SK-N-SH (cell line): ENCODE results near the gene ITPRID1. TPM values are rescaled to one million over a fixed set of nuclear protein-coding genes. Genes with fewer than 3 reads are reported as not detected.

Experiments
- CTCF ChIA-PET: fragments of 300-600, 350-600 bp; formaldehyde crosslinking; extraction: SDS; loops from one replicate; lab custom pipeline; 2021; lab: Yijun Ruan, JAX
- POLR2A ChIA-PET: fragments of 350-600 bp; sonication (Branson Sonifier 250); formaldehyde crosslinking; extraction: SDS; loops from one replicate; lab custom pipeline; 2020; ENCODE audit warnings: antibody characterized with exemption, inconsistent platforms; lab: Yijun Ruan, JAX
- DNase-seq: peaks from one replicate; pipeline ENCODE4 v3.0.0; 2012
- H2AFZ ChIP-seq: fragments of 200-600 bp; sonication (generic); 2 replicates; pipeline ENCODE4 v1.8.1; 2016; ENCODE audit warnings: antibody characterized with exemption, mild to moderate bottlenecking, low read depth
- H3F3A ChIP-seq: fragments of 200-600 bp; sonication (generic); replicated peaks from 2 replicates; pipeline ENCODE3; 2016; ENCODE audit warnings: antibody characterized with exemption, mild to moderate bottlenecking; ENCODE audit not compliant: insufficient read depth
- H3K27ac ChIP-seq, 2 experiments: fragments of 200-500 bp in 1 of 2; fragments of 200-600 bp in 1 of 2; sonication (Bioruptor generic) in 1 of 2; sonication (generic), shearing (Covaris generic) in 1 of 2; 2 replicates each; pipeline versions ENCODE4 v1.5.1 to v1.6.1; 2014 to 2016; ENCODE audit warnings: low read depth in 2 of 2, inconsistent platforms in 1 of 2, low read length in 1 of 2, mild to moderate bottlenecking in 1 of 2, mixed read lengths in 1 of 2
- H3K27me3 ChIP-seq: fragments of 200-600 bp; sonication (generic), shearing (Covaris generic); 2 replicates; pipeline ENCODE4 v1.6.1; 2016; ENCODE audit warnings: mixed run types; ENCODE audit not compliant: insufficient read depth
- H3K36me3 ChIP-seq, 2 experiments: fragments of 200-500 bp in 1 of 2; fragments of 200-600 bp in 1 of 2; sonication (Bioruptor generic) in 1 of 2; sonication (generic) in 1 of 2; replicated peaks in 1 of 2; 2 replicates each; pipeline versions ENCODE3 to v1.5.1; 2014 to 2016; ENCODE audit warnings: low read length in 1 of 2, mild to moderate bottlenecking in 1 of 2; ENCODE audit not compliant: insufficient read depth in 2 of 2, control insufficient read depth in 1 of 2
- H3K4me1 ChIP-seq, 2 experiments: fragments of 200-500 bp in 1 of 2; fragments of 200-600 bp in 1 of 2; sonication (Bioruptor generic) in 1 of 2; sonication (generic), shearing (Covaris generic) in 1 of 2; 2 replicates each; pipeline versions ENCODE4 v1.5.1 to v1.6.1; 2014 to 2016; ENCODE audit warnings: low read depth in 1 of 2, low read length in 1 of 2, mixed run types in 1 of 2; ENCODE audit not compliant: insufficient read depth in 2 of 2, control insufficient read depth in 1 of 2
- H3K4me2 ChIP-seq: fragments of 200-600 bp; sonication (generic), shearing (Covaris generic); 2 replicates; pipeline ENCODE4 v1.6.1; 2017; ENCODE audit warnings: mixed run types
- H3K4me3 ChIP-seq, 2 experiments: fragments of 200-500 bp in 1 of 2; fragments of 200-600 bp in 1 of 2; sonication (Bioruptor generic) in 1 of 2; sonication (generic), shearing (Covaris generic) in 1 of 2; 2 replicates each; pipeline versions ENCODE4 v1.5.1 to v1.8.1; 2014 to 2016; ENCODE audit warnings: low read depth in 2 of 2, inconsistent platforms in 1 of 2, low read length in 1 of 2, mild to moderate bottlenecking in 1 of 2, mixed read lengths in 1 of 2, moderate library complexity in 1 of 2
- H3K79me2 ChIP-seq: fragments of 200-600 bp; sonication (generic); 2 replicates; pipeline ENCODE4 v1.8.1; 2017; ENCODE audit warnings: mild to moderate bottlenecking; ENCODE audit not compliant: insufficient read depth
- H3K9ac ChIP-seq: fragments of 200-600 bp; sonication (generic); 2 replicates; pipeline ENCODE4 v1.6.1; 2017; ENCODE audit warnings: mixed run types
- H3K9me2 ChIP-seq: fragments of 200-600 bp; sonication (generic); 2 replicates; pipeline ENCODE4 v1.6.1; 2017; ENCODE audit warnings: mixed run types
- H3K9me3 ChIP-seq: fragments of 200-600 bp; sonication (generic); 2 replicates; pipeline ENCODE4 v1.6.1; 2017; ENCODE audit warnings: mixed run types, mild to moderate bottlenecking, moderate library complexity
- H4K20me1 ChIP-seq: fragments of 200-600 bp; sonication (generic); 2 replicates; pipeline ENCODE4 v1.6.1; 2017; ENCODE audit warnings: mild to moderate bottlenecking, mixed run types; ENCODE audit not compliant: insufficient read depth
- CTCF ChIP-seq: fragments of 200-600 bp; sonication (generic); IDR thresholded peaks from 2 replicates; pipeline ENCODE4 v1.6.1; 2017; ENCODE audit warnings: antibody characterized with exemption, mild to moderate bottlenecking, moderate library complexity
- ELF1 ChIP-seq: IDR thresholded peaks from 2 replicates; pipeline ENCODE4 v1.4.0; 2012
- FOSL2 ChIP-seq: IDR thresholded peaks from 2 replicates; pipeline ENCODE4 v1.4.0; 2012; ENCODE audit warnings: low read depth, mild to moderate bottlenecking, moderate library complexity, borderline replicate concordance
- FOXJ3 ChIP-seq: sonication (generic); formaldehyde crosslinking; IDR thresholded peaks from 2 replicates; pipeline ENCODE4 v1.5.1; 2020; ENCODE audit warnings: mild to moderate bottlenecking, missing genetic modification reagents
- GATA2 ChIP-seq: sonication (generic); formaldehyde crosslinking; IDR thresholded peaks from 2 replicates; pipeline ENCODE4 v1.5.0; 2020; ENCODE audit warnings: mild to moderate bottlenecking, missing genetic modification reagents
- IRF3 ChIP-seq: fragments of 150-350 bp; IDR thresholded peaks from 2 replicates; pipeline ENCODE4 v1.6.1; 2016; ENCODE audit warnings: mild to moderate bottlenecking, low read depth, low read length
- MAX ChIP-seq: IDR thresholded peaks from 2 replicates; pipeline ENCODE4 v1.4.0; 2012; ENCODE audit warnings: low read depth
- MEF2A ChIP-seq: IDR thresholded peaks from 2 replicates; pipeline ENCODE4 v1.4.0; 2012; ENCODE audit warnings: low read depth, borderline replicate concordance
- MXI1 ChIP-seq: IDR thresholded peaks from 2 replicates; pipeline ENCODE4 v1.6.1; 2012; ENCODE audit warnings: mild to moderate bottlenecking, low read depth, low read length, improper control_type of control experiment
- RXRA ChIP-seq: IDR thresholded peaks from 2 replicates; pipeline ENCODE4 v1.4.0; 2012; ENCODE audit warnings: low read depth, mild to moderate bottlenecking, borderline replicate concordance
- SIN3A ChIP-seq: IDR thresholded peaks from 2 replicates; pipeline ENCODE4 v1.6.1; 2012; ENCODE audit warnings: low read depth, mild to moderate bottlenecking, low read length, moderate library complexity, borderline replicate concordance
- SMC3 ChIP-seq: IDR thresholded peaks from 2 replicates; pipeline ENCODE4 v1.6.1; 2012; ENCODE audit warnings: low read depth, low read length, improper control_type of control experiment
- USF1 ChIP-seq: IDR thresholded peaks from 2 replicates; pipeline ENCODE4 v1.4.0; 2012; ENCODE audit warnings: low read depth, borderline replicate concordance
- USF2 ChIP-seq: fragments of 150-350 bp; IDR thresholded peaks from 2 replicates; pipeline ENCODE4 v1.6.1; 2017; ENCODE audit warnings: antibody characterized with exemption, low read length, low read depth, borderline replicate concordance
- YY1 ChIP-seq: IDR thresholded peaks from 2 replicates; pipeline ENCODE4 v1.4.0; 2012; ENCODE audit warnings: low read depth, mild to moderate bottlenecking
- ZBTB33 ChIP-seq: IDR thresholded peaks from 2 replicates; pipeline ENCODE4 v1.4.0; 2012; ENCODE audit warnings: low read depth, borderline replicate concordance
- WGBS: methylation state at CpG from one replicate; pipeline ENCODE4 v1.1.6; 2017; ENCODE audit warnings: low lambda C conversion rate; 5-methylcytosine and 5-hydroxymethylcytosine counted together
- polyA plus RNA-seq, 3 experiments: library from polyadenylated mRNA; depleted of rRNA; stranded (reverse); fragments of >200 nt; gene quantifications; 2 replicates each; pipeline ENCODE4 v1.2.3, GENCODE V29; 2012

The ITPRID1 gene
- polyA plus RNA-seq, 1 of the 3 experiments (the other 2 are of a cell fraction): not detected

- H3K4me3 ChIP-seq: no peak overlapping the region
- peaks cover 18% of the 10 kb centered on the region; the same call in 1 of the 2 replicates for H3K27me3 ChIP-seq
- H3K79me2 ChIP-seq: no peaks in the 10 kb centered on the region
- no peak overlapping the region for H2AFZ ChIP-seq
- no peaks in the 10 kb centered on the region for H3K36me3 ChIP-seq
- TF ChIP-seq ELF1 (no peak), USF2 (no peak), SMC3 (no peak), SIN3A (no peak), MXI1 (no peak), IRF3 (no peak), FOSL2 (no peak), RXRA (no peak), MAX (no peak), MEF2A (no peak), ZBTB33 (no peak), CTCF (no peak), USF1 (no peak), GATA2 (CRISPR knock-in tag) (no peak), YY1 (no peak), FOXJ3 (CRISPR knock-in tag) (no peak)
- TF ChIP-seq, all 33 proteins: peak for 0
- Histone ChIP-seq H3K27ac (no peak overlapping the region), H3K9me3 (no peaks in the 10 kb centered on the region), H4K20me1 (no peaks in the 10 kb centered on the region), H3K9me2 (no peaks in the 10 kb centered on the region), H3K9ac (no peak overlapping the region), H3K4me2 (no peak overlapping the region), H3K4me1 (no peaks in the 10 kb centered on the region), H3F3A (no peaks in the 10 kb centered on the region)
- DNase-seq: no peak
- ChIA-PET CTCF (interaction anchor here (1.0 kb wide), 1 partner anchor 600 kb away, joined by 3 read pairs; no protein-coding TSS in a partner anchor), POLR2A (no interaction called here)
- 0% methylated on average over 5 of the region's 5 CpGs for WGBS
These were observed 178.6 kb downstream of the ITPRID1 start for GRCh38 chr7:31692451-31692850.
